ENCODE data around the gene OR1J2.

- TF ChIP-seq CTCF (IDR thresholded peaks at IDR 0.05) (peak; percentile 83 to 88 (median 86)), POLR2A (IDR thresholded peaks at IDR 0.05) (no peak)
Observed at GRCh38 chr9:122464633-122465567, 45.7 kb upstream of the OR1J2 start.
